HG02840 (cell line): Measurements from ENCODE around the gene FHOD3.

Experiments
- ATAC-seq: cut with Tn5 transposase; IDR thresholded peaks from one replicate; pipeline ENCODE4 v1.9.1; 2021; ENCODE audit warnings: mild to moderate bottlenecking, moderate library complexity, moderate number of reproducible peaks; ENCODE audit not compliant: unreplicated experiment, low FRiP score

The FHOD3 gene

DNA sequence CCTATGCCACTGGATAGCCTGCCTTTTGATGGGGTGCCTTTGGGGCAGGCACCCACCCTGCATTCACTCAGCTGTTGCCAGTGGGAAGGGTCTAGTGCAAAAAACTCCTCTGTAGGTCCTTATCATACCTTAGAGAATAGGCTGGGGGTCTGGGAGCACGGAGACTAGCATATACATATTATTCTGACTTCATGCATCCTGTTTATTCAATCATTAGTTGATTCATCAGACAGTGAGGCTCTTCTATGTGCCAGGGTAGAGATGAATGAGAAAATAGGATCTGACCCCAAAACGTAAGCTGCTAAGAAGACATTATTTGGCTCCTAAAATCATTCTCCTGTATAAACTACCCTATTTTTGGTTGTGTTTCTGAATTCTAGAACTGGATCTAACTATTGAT lies 378.0 kb downstream of the FHOD3 start:
- no peak for ATAC-seq

DNA sequence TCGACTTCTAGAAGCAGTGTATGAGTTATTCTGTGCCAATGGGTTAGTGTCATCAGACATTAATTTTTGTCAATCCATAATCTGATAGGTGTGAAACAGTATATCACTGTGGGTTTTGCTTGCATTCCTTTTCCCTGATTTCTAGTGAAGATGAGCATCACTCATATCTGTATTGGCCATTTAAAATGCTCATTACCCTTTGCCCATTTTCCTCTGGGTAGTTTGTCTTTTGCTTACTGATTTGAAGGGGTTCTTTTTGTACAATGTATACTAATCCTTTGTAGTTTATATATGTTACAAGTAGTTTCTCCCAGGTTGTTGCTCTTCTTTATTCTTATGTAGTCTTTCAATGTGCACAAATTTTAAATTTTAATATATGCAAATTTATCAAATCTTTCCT lies 379.1 kb downstream of the FHOD3 start:
- no peak for ATAC-seq

DNA sequence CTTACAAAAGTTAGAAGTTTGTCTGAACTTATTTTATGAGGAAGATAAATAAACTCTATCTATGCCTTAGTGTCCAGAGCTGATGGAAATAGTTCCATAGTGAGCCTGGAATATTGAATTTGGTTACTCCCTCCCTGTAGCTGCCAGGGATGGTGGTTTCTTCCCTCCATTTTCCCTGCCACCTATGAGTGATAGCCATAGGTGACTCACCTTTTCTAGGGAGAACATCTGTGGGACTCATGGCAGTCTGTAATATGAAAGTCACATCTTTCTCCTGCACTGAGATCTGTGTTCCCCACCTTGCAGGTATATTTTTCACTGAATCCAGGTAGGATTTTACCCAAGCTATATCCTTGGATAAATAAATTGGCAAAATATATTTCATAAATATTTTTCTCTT lies 382.5 kb downstream of the FHOD3 start:
- ATAC-seq = no peak

DNA sequence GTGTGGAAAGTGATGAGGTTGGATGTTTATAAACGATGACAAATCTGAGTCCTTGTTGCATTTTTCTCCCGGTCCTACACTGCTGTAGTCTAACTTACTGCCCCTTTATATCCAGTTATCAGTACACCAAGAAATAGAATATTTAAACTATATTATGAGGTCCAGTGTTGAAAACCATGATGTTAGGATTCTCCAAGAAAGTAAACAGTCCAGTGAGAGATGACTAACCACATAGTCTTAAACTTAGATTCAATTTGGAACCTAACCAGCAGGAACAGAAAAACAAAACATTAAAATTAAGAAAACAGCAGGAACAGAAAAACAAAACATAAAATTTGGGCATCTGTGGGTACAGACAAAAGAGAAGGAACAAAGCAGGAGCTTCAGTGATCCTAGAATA lies 388.1 kb downstream of the FHOD3 start:
- ATAC-seq = no peak

DNA sequence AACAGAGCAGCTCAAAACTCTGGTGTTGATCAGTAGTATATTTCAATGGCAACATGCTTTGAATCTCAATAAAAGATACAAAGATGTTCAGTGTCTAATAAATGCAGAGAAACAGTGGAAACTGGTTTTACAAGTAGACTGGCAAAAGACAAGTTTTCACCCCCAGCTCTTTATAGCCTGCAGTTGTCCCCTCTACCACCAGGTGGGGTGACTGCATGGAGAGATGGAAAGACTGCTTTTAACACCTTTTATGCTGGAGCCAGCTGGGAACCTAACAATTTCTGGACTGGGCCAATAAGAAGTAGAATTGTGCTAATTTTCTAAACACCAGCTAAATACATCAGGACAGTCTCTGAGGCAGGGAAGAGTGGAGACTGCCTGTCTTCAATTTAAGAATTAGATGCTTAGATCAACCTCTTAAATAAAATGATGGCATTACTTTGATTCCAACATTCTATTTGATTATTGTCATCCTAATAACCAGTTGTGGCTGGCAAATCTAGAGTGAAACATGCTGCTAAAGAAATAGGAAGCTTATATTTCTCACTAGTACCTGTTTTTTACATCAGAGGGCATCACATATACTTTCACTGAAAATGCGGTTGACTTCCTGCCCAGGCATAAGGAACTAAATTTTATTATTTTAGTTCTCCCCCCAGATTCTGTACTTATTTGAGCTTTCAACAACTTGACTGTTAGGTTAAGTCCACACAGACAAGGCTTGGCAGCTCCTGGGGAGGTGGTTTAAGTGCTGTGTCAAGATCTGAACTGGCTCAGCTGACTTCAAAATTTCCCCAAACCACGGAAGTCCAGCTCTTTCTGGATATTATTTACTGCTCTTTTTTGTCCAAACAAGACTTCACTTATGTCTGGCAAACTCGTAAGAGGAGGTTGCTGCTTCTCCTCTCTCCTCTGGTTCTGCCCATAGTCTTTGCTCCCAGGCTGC lies 390.8 kb downstream of the FHOD3 start:
- no peak for ATAC-seq

DNA sequence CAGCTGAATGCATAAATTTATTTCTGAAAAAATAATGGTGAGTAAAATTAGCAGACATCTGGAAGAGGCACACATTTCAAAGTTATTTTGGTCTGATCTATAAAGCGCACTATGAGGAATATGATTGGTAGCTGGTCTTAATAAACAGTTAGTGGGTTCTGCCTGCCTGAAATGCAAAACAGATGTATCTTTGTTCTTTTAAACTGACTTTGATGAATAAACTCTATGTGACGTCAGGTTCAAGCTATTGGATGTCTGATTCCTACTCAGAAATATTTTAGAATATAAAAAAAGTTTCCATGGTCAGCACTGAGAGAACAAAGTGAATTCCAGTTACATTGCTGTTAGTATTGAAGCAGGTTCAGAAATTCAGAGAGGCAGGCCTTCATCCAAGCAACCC lies 394.9 kb downstream of the FHOD3 start:
- no peak for ATAC-seq

DNA sequence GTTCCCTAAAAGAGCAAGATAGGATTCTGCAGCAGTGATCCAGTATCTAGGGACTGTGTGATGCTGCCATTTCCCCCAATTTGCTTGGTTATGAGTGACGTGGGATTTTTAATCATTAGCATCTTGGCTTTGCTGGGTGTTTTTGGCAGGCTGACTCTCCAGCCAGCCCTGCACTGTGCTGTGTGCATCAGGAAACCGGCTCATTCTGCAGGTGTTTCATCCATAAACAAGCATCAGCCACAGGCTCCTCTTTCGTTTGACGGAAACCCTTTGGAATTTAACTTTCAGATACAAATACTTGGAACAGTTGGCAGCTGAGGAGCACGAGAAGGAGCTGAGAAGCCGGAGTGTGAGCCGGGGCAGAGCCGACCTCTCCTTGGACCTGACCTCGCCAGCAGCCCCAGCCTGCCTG lies 395.4 kb downstream of the FHOD3 start:
- ATAC-seq = no peak

DNA sequence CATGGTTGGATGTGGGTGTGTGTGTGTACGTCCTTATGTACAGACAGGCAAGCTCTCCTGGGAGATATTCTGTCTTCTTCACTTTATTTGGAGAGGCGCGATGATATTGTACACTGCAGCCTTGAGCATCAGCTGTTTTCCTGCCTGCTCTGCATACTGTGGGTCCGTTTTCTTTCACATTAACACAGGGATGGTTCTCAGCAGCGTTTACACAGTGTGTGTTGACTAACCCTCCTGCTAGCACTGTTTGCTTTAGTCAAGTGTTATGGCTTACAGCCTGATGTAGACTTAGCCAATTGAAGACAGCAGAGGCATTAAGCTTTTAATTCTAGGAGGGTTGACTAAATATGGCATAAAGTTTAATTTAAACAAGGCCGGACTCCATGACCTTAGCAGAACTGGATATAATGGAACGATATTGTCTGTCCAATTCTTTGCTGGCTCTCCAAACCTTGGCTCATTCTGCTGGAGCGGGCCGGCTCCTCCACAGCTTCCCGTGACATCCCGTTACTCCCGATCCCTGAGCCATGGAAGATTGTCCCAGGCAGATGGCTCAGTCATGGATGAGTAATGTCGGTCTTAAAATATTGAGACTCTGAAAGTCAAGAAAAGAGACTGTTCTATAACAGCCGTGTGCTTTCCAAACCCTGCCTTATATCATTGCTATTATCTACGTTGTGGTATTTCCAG lies 396.6 kb downstream of the FHOD3 start:
- no peak for ATAC-seq

DNA sequence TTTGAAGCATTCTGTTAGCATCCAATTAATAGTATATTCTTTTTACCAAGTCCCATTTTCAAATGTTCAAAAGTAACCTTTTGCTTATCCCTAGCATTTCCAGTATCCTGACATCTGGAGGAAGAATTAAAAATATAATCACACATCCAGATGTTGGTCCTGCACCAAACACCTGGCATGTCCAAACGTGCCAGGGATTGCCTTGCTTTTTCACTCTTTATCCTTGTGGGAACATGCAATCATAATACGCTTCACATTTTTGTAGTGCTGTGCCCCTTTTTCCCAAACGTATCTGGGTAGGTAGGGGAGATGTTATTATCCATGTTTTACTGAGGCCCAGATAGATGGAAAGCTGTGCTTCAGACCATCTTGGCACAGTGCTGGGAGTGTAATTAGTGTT lies 398.3 kb downstream of the FHOD3 start:
- no peak for ATAC-seq

DNA sequence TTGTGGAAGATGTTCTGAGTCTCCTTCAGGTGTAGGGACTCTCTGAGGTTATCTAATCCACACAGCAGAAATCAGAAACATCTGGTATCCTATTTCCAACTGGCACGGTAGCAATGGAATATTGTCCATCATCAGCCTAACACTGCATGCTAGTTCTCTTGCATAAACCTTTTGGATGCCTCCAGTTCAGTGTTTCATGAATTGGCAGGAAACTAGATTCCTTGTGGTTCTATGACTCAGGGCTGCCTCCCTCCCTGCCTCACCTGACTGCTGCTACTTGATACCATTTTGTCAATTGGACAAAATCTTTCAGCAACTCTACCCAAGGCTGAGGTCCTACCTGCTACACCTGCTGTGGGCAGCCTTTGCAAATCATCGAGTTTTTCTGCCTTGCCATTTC lies 400.4 kb downstream of the FHOD3 start:
- ATAC-seq = no peak

DNA sequence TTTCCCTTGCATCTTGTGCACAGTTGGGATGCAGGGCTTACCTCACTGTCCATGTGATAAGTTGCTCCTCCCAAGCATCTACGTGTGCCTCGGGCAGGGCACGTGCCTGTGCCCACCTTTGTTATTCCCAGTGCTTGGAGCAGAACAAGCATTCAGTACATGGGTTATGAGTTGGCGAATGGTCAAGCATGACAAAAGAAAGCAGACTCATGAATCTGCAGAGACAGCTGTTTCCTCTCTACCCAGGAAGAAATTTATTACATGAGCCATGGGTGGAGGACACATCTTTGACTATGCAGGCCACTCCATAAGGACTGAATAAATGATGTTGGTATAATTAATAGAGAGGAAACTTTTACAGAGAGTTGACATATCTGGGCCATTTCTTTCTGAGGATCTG lies 403.4 kb downstream of the FHOD3 start:
- no peak for ATAC-seq

DNA sequence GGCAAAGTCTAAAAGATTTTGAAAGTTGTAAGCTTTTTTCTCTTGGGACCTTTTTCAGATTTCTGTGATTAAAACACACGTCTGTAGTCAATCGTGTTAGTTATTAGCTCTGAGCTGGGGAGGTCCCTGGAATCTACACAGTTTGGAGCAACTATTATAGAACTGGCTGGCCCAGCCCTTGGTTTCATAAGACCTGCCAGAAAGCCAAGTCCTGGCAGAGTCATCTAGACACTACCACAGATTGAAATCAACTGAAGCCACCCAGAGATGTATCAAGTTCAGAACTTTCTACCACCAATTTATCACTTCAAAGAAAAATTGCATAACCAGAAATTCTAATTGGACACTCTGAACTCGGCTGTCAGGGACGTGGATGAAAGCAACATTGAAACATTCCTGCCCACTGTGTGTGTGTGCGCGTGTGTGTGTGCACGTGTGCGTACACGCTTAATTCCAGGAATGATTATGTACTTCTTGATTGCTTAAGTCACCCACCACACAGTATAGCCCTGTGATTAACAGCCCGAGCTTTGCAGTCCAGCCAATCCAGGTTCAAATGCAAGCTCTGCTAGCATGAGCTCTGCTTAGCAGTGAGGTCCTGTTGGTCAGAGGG lies 405.0 kb downstream of the FHOD3 start:
- no peak for ATAC-seq

DNA sequence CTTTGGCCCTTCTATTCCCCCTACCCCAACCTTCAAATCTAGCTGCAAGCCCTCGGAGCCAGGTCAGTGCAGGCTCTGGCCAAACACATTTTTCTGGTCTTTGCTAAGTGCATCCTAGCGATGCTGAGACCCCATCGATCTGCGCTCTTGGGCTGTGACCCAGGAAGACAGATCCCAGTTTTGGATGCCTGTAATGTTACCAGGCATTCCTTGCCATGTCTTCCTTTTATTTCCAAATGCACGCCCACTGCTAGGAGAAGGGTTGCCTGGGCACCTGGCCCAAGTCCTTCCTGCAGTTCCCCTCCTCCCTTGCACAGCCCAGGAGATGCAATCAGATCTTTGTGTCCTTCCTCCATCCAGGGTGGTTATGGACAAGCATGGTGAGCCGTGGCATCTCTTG lies 406.6 kb downstream of the FHOD3 start:
- ATAC-seq = no peak

DNA sequence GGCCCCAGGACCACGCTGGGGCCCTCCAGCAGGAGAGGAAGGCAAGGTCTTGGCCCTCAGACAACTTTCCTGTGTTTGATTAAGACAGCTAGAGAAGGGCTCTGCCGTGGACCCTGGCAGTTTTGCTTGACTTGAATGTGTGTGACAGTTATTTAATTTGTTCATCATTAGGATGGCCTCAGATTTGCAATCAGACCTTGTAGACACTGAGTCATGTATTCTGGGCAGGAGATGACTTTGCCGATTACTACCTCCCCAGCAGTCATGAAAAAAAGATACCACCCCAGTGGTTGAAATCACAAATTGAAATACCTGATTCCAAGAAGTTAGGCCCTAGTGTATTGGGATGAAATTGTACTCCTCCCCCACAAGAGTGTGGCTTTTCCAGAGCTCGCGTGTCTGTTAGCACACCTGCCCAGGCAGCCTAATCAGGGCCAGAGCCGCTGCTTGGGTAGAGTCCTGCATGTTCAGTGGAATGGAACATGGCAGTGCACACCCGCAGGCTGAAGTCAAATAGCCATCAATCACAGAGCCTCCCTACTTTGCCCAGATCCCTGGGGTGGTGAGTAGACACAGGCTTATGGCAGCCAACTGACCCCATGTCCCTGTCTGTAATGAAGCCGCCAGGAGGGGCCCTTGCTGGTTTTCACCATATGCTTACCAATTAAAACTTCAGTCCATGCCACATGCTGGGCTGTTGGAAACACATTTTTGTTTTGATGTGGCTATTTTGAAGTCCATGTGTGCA lies 408.8 kb downstream of the FHOD3 start:
- ATAC-seq = no peak

DNA sequence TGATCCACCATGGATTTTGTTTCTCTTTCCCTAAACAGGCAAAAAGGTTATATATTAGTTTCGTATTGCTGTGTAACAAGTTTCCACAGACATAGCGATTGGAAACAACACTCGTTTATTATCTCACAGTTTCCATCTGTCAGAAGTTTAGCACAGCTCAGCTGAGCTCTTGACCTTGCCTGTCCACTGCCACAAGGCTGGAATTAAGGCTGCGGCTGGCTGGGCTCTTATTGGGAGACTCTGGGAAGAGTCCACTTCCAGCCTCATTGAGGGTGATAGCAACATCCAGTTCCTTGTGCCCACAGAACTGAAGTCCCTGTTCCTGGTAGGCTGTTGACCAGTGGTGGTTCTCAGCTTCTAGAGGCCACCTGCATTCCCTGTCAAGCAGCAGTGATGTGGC lies 410.9 kb downstream of the FHOD3 start:
- ATAC-seq = no peak

DNA sequence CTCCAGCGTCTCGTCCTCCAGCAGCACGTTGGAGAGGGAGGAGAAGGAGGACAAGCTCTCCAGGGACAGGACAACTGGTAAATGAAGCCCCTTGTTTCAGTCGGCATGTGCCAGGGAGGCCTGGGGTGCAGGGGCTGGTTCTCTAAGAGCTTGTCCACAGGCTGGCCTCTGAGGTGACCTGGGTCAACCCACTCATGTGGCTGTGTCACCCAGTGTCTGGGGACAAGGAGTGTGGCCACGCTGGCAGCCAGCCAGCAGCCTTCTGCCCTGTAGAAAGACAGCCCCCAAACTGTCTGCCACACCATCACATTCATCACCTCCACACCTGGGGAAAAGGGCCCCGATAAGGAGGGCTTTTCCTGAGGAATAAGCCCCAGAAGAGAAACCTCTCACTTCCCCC lies 411.8 kb downstream of the FHOD3 start:
- no peak for ATAC-seq

DNA sequence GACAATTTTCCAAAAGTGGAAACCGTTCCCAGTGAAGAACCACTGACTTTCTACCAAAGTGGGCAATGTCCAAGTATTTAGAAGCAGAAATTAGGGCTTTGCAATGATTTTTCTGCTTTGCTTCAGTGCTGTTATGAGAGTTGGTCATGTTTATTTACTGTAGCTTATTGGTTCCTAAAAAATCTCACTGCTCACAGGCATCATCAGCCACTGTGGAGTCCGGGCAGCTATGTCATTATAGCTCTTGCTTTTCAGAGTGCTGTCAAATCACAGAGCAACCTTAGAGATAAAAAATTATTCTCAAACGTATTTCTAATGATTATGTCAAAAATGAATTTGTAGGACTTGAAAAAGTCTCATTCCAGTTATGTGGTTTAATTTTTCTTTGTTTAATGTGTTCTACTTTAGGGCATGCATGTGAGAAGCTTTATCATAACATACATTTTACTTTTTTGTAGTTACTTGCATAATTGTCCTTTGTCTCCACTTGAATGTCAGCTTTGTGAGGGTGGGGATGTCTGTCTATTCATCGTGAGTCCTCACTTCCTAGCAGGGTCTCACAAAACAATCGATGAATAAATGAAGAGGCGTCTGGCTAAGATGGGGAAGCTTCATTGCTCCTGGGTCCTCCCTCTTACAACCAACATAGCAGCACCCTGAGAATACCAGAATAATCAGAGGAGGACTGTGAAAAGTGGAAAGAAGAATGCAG lies 413.7 kb downstream of the FHOD3 start:
- ATAC-seq = no peak

DNA sequence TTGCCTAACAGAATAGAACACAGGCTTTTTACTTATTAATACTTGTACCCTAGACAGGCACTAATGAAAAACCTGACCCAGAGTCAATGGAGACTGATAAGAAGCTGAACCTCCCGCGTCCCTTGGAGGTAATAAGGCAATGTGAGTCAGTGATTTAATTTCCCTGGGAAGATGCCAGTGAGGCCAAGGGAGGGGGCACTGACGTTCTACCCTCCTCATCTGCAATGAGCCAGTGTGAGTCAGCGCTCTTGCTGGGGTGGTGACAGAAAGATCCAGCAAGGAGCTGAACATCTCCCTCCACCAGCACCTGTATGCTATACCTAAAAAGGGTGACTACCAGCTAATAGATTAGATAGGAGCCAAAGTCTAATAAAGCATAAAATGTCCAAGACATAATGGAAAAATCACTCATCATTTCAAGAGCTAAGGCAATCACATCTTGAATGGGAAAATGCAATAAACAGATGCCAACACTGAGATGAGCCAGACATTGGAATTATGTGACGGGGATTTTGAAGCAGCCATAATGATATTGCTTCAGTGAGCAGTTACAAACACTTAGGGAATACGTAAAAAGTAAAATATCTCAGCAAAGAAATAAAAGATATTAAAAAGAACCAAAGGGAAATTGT lies 414.4 kb downstream of the FHOD3 start:
- ATAC-seq = no peak

DNA sequence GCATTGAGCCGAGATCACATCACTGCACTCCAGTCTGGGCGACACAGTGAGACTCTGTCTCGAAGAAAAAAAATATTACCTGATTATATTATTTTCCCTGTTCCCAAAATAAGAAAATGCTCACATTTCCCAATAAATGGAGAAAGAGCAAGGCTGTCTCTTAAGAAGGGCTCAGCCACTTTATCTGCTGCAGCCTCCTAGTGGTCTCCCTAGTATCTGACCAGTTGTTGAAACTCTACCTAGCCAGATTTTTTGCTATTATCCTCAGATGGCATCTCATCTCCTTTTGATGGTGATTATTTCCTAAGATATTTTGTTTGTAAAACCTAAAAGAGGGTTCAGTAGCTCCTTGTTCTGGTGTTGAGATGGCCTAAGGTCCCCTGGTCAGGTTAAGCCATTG lies 417.0 kb downstream of the FHOD3 start:
- no peak for ATAC-seq
